OCI-M2 (cell line): ENCODE results near the gene UNC5CL.

Experiments
- DNase-seq: peaks from one replicate; lab custom pipeline; 2025; ENCODE audit not compliant: unreplicated experiment; lab: John Stamatoyannopoulos, UW

UNC5CL gene

GRCh38 chr6:41039060-41039998, at the start of gene UNC5CL:
Gene UNC5CL, minus strand, starts transcription at chr6:41039221. Its CDS starts 4,147 bp downstream, at chr6:41035074.
- DNase-seq: no peak

- no peak for DNase-seq
These were observed 49.4 kb upstream of the UNC5CL start for GRCh38 chr6:41088451-41088850.

- no peak for DNase-seq
These were observed 46.2 kb upstream of the UNC5CL start for GRCh38 chr6:41085182-41085581.

- DNase-seq: no peak
These were observed 44.1 kb upstream of the UNC5CL start for GRCh38 chr6:41083072-41083471.

GRCh38 chr6:41080621-41081020, 41.6 kb upstream of the UNC5CL start:
- DNase-seq: no peak

- no peak for DNase-seq
These were observed 40.1 kb upstream of the UNC5CL start for GRCh38 chr6:41079080-41079479.

GRCh38 chr6:41078101-41078500, 39.1 kb upstream of the UNC5CL start:
- no peak for DNase-seq

GRCh38 chr6:41077536-41077935, 38.5 kb upstream of the UNC5CL start:
- no peak for DNase-seq

- DNase-seq: no peak
These were observed 36.9 kb upstream of the UNC5CL start for GRCh38 chr6:41075651-41076626.

- no peak for DNase-seq
These were observed 35.8 kb upstream of the UNC5CL start for GRCh38 chr6:41074692-41075436.

GRCh38 chr6:41073968-41074691, 35.1 kb upstream of the UNC5CL start:
- DNase-seq: no peak

GRCh38 chr6:41073203-41073967, 34.4 kb upstream of the UNC5CL start:
- DNase-seq: peak; percentile 42

- no peak for DNase-seq
These were observed 33.8 kb upstream of the UNC5CL start, which contains the start of gene NFYA for GRCh38 chr6:41072836-41073202. Gene NFYA, plus strand, starts transcription at chr6:41072974. Its CDS starts 6,116 bp downstream, at chr6:41079090.

GRCh38 chr6:41071923-41072835, 33.2 kb upstream of the UNC5CL start, which contains the start of gene OARD1:
Gene OARD1, minus strand, starts transcription at chr6:41072356. Its CDS starts 722 bp downstream, at chr6:41071634.
- peak; percentile 97 for DNase-seq

GRCh38 chr6:41071501-41071922, 32.5 kb upstream of the UNC5CL start:
- no peak for DNase-seq

GRCh38 chr6:41066867-41067304, 27.9 kb upstream of the UNC5CL start:
- DNase-seq: no peak

GRCh38 chr6:41065550-41066026, 26.6 kb upstream of the UNC5CL start:
- no peak for DNase-seq

- DNase-seq: no peak
These were observed 25.8 kb upstream of the UNC5CL start for GRCh38 chr6:41064841-41065240.
